ENCODE results near the gene SPON1.

Gene SPON1

DNA sequence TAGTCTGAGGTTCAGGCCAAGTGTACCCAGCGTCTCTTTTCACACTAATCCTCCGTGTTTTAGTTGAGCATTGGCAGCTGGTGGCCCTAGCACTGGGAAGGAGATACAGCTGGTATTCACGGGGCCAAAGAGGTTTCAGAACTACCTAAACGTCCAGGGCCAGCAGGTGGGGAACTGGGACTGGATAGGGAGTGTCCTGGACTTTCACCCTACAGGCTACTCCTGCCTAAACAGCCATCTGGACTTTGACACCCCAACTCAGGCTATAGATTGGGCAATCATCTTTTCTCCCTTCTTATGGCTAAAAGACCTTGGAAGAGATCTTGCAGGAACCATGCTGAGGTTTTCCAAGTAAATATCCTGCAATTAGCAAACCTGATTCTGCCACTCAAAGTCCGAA is 2.8 kb downstream of the SPON1 start:
- Histone ChIP-seq H3K9ac (ENCODE audit: low read depth, low read length, poor library complexity, severe bottlenecking) (no peak overlapping the region), H3K9me3 (ENCODE audit: insufficient read depth, low read depth, low read length) (no peaks in the 10 kb centered on the region), H3K9me2 (replicated peaks; ENCODE audit: low read depth, low read length) (no peaks in the 10 kb centered on the region), H3K4me2 (ENCODE audit: low read depth, low read length, poor library complexity, severe bottlenecking) (no peak overlapping the region), H3K27me3 (ENCODE audit: insufficient read depth, low read length, poor library complexity, severe bottlenecking) (peaks cover 33% of the 10 kb centered on the region), H2AFZ (ENCODE audit: low read length) (no peak overlapping the region), H4K20me1 (ENCODE audit: insufficient read depth, low read length, poor library complexity, severe bottlenecking) (no peaks in the 10 kb centered on the region), H3K36me3 (ENCODE audit: insufficient read depth, low read length) (no peaks in the 10 kb centered on the region), H3F3A (ENCODE audit: low read depth) (no peaks in the 10 kb centered on the region), H3K4me1 (ENCODE audit: insufficient read depth, low read length, poor library complexity, severe bottlenecking) (no peaks in the 10 kb centered on the region), H3K4me3 (ENCODE audit: low read length, poor library complexity, severe bottlenecking) (no peak overlapping the region), H3K79me2 (ENCODE audit: insufficient read depth, low read length) (no peaks in the 10 kb centered on the region)
- no peak for TF ChIP-seq EZH2phosphoT487 (IDR thresholded peaks at IDR 0.05; ENCODE audit: borderline replicate concordance)
- TF ChIP-seq, protein P1, sequence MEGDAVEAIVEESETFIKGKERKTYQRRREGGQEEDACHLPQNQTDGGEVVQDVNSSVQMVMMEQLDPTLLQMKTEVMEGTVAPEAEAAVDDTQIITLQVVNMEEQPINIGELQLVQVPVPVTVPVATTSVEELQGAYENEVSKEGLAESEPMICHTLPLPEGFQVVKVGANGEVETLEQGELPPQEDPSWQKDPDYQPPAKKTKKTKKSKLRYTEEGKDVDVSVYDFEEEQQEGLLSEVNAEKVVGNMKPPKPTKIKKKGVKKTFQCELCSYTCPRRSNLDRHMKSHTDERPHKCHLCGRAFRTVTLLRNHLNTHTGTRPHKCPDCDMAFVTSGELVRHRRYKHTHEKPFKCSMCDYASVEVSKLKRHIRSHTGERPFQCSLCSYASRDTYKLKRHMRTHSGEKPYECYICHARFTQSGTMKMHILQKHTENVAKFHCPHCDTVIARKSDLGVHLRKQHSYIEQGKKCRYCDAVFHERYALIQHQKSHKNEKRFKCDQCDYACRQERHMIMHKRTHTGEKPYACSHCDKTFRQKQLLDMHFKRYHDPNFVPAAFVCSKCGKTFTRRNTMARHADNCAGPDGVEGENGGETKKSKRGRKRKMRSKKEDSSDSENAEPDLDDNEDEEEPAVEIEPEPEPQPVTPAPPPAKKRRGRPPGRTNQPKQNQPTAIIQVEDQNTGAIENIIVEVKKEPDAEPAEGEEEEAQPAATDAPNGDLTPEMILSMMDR (conservative IDR thresholded peaks at IDR 0.05; ENCODE audit: low read length) = no peak

- Histone ChIP-seq H3K4me1 (ENCODE audit: insufficient read depth, low read length, poor library complexity, severe bottlenecking) (no peaks in the 10 kb centered on the region), H3K4me2 (ENCODE audit: low read depth, low read length, poor library complexity, severe bottlenecking) (no peak overlapping the region), H3K27me3 (ENCODE audit: insufficient read depth, low read length, poor library complexity, severe bottlenecking) (peaks cover 29% of the 10 kb centered on the region), H3K4me3 (ENCODE audit: low read length, poor library complexity, severe bottlenecking) (no peak overlapping the region), H3K36me3 (ENCODE audit: insufficient read depth, low read length) (no peaks in the 10 kb centered on the region), H3F3A (ENCODE audit: low read depth) (no peaks in the 10 kb centered on the region), H3K9me2 (replicated peaks; ENCODE audit: low read depth, low read length) (no peaks in the 10 kb centered on the region), H4K20me1 (ENCODE audit: insufficient read depth, low read length, poor library complexity, severe bottlenecking) (no peaks in the 10 kb centered on the region), H3K9ac (ENCODE audit: low read depth, low read length, poor library complexity, severe bottlenecking) (no peak overlapping the region), H2AFZ (ENCODE audit: low read length) (no peak overlapping the region), H3K79me2 (ENCODE audit: insufficient read depth, low read length) (no peaks in the 10 kb centered on the region), H3K9me3 (ENCODE audit: insufficient read depth, low read depth, low read length) (no peaks in the 10 kb centered on the region)
- TF ChIP-seq, protein P1 (conservative IDR thresholded peaks at IDR 0.05; ENCODE audit: low read length) = no peak
- no peak for TF ChIP-seq EZH2phosphoT487 (IDR thresholded peaks at IDR 0.05; ENCODE audit: borderline replicate concordance)
Measured at GRCh38 chr11:13966013-13966412, 3.5 kb downstream of the SPON1 start.

- no peaks in the 10 kb centered on the region for H3K36me3 ChIP-seq (ENCODE audit: insufficient read depth, low read length)
- H3K79me2 ChIP-seq (ENCODE audit: insufficient read depth, low read length) = no peaks in the 10 kb centered on the region
- TF ChIP-seq, protein P1 (conservative IDR thresholded peaks at IDR 0.05; ENCODE audit: low read length) = no peak
- H3K4me3 ChIP-seq (ENCODE audit: low read length, poor library complexity, severe bottlenecking) = no peak overlapping the region
- H3K9me3 ChIP-seq (ENCODE audit: insufficient read depth, low read depth, low read length) = no peaks in the 10 kb centered on the region
- H3K4me1 ChIP-seq (ENCODE audit: insufficient read depth, low read length, poor library complexity, severe bottlenecking) = no peaks in the 10 kb centered on the region
- no peak overlapping the region for H2AFZ ChIP-seq (ENCODE audit: low read length)
- H3F3A ChIP-seq (ENCODE audit: low read depth) = no peaks in the 10 kb centered on the region
- H3K27me3 ChIP-seq (ENCODE audit: insufficient read depth, low read length, poor library complexity, severe bottlenecking) = peaks cover 25% of the 10 kb centered on the region
- H3K9me2 ChIP-seq (replicated peaks; ENCODE audit: low read depth, low read length) = no peaks in the 10 kb centered on the region
- H3K9ac ChIP-seq (ENCODE audit: low read depth, low read length, poor library complexity, severe bottlenecking) = no peak overlapping the region
- no peaks in the 10 kb centered on the region for H4K20me1 ChIP-seq (ENCODE audit: insufficient read depth, low read length, poor library complexity, severe bottlenecking)
- H3K4me2 ChIP-seq (ENCODE audit: low read depth, low read length, poor library complexity, severe bottlenecking) = no peak overlapping the region
Measured at GRCh38 chr11:13966486-13966885, 4.0 kb downstream of the SPON1 start.

Data from Loucy (cell line).